ENCODE measurements around the gene CTXND1.

- TF ChIP-seq EZH2 (IDR thresholded peaks at IDR 0.05; ENCODE audit: insufficient read depth, poor library complexity, severe bottlenecking) (no peak), EZH2phosphoT487 (IDR thresholded peaks at IDR 0.05; ENCODE audit: insufficient read depth, low read depth) (no peak)
Measured at GRCh38 chr15:80188251-80188650, 63.8 kb downstream of the CTXND1 start.

Data from GM23248 (cell line).